ENCODE data around the gene POTEF.
"Not testable (repeated sequence)": the region's sequence is repeated elsewhere in the genome, so short reads cannot be mapped to it uniquely, and the experiment has no call there.

The POTEF gene

DNA sequence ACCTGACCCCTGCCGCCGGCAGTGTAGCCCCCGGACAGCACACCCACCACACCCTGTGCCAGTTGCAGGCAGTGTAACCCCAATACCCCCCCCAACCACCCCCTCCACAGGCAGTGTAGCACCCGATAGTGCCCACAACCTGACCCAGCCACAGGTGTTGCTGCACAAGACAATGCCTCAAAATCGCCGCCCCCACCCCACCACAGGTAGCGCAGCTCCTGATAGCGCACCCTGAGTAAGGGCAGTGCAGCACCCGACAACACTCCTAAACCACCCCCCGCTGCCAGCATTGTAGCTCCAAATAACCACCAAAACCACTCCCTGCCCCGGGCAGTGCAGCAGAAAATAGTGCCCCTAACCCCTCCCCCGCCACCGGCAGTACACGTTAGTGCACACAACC, 558 bp downstream of the POTEF start:
- DNase-seq (ENCODE audit: low read depth in 4 of 4, low spot score in 1 of 4): not testable (repeated sequence)

DNA sequence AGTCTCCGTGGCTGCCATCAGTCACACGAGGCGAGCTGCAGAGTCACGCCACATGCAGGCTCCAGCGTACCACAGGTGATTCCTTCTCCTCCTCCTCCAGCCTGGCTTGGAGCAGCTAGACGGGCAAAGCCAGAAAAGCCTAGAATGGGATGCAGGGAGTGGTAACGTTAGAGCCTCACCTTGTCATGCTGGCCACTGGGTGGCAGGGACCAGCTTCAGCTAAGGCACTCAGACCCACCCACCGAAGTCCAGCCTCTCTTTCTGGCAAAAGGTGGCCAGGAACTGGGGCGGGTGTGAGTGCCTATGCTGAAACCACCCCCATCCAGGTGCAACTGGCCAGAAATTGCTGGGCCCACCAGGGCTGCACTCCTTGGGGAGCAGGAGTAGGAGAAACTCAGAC, 1.3 kb downstream of the POTEF start:
- DNase-seq (ENCODE audit: low read depth in 4 of 4, low spot score in 1 of 4): not testable (repeated sequence)

DNA sequence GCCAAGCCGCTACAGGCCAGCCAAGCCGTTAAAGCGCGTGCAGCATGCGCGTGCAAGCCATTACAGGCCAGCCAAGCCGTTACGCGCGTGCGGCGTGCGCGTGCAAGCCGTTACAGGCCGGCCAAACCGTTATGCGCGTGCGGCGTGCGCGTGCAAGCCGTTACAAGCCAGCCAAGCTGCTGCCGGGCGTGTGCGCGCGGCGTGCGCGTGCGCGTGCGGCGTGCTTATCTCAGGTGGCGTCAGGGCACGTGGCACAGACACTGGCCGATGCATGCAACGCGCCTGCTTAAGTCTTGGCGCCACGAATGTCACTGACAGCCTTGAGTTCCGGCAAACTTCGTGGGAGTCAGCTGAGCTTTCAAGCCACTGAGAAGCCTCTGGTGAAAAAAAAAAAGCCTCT, 8.1 kb downstream of the POTEF start:
- DNase-seq (ENCODE audit: low read depth in 4 of 4, low spot score in 1 of 4): not testable (repeated sequence)

GRCh38 chr2:130102597-130103363, 26.2 kb downstream of the POTEF start:
- DNase-seq (ENCODE audit: low read depth in 4 of 4, low spot score in 1 of 4): not testable (repeated sequence)

DNA sequence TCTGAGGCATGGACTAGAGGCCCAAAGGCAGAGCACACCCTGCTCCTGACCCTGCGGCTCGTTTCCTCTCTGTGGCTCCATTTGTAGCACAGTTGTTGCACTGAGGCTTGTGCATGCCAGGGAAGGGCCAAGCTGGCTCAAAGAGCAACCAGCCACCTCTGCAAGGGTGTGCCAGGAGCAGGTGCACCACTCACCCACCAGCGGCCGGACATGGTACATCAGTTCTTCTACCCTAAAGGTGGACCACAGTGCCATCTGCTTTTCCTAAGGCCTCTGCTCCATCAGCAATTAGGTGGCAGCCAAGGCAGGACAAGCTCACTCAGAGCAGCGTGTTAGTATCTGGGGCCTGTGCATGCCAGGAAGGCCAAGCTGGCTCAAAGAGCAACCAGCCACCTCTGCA, 66.4 kb downstream of the POTEF start:
- not testable (repeated sequence) for DNase-seq (ENCODE audit: low read depth in 4 of 4, low spot score in 1 of 4)

DNA sequence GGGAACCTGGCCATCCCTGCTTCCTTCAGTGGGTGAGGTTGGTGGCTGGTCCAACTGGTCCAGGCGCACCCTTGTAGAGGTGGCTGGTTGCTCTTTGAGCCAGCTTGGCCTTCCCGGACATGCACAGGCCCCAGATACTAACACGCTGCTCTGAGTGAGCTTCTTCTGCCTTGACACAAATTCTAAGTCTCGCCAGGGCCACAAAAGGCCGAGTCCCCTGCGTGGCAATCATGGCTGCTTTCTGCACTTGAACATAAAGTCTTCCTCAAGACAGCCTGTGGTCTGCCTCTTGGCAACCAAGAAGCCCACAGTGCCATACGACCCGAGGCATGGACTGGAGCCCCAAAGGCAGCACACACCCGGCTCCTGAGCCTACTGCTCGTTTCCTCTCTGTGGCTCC, 69.0 kb downstream of the POTEF start:
- not testable (repeated sequence) for DNase-seq (ENCODE audit: low read depth in 4 of 4, low spot score in 1 of 4)

DNA sequence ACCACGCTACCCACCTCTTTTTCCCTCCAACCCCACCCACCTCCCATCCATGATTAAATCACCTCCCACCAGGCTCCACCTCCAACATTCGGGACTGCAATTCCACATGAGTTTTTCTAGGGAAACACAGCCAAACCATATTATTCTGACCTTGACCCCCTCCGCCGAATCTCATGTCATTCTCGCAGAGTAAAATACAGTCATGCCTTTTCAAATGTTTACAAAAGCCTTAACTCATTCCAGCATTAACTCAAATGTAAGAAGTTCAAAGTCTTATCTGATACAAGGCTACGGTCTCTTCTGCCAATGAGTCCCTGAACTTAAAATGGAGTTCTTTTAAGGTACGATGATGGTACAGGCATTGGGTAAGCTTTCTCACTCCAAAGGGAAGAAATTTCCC, 72.7 kb downstream of the POTEF start:
- DNase-seq (ENCODE audit: low read depth in 4 of 4, low spot score in 1 of 4): not testable (repeated sequence)

- DNase-seq (ENCODE audit: low read depth in 4 of 4, low spot score in 1 of 4): not testable (repeated sequence)
Measured at GRCh38 chr2:130053217-130053911, 75.7 kb downstream of the POTEF start.

GRCh38 chr2:130052376-130052775, 76.6 kb downstream of the POTEF start:
- DNase-seq (ENCODE audit: low read depth in 4 of 4, low spot score in 1 of 4): not testable (repeated sequence)

GRCh38 chr2:130048422-130048821, 80.6 kb downstream of the POTEF start:
- DNase-seq (ENCODE audit: low read depth in 4 of 4, low spot score in 1 of 4): not testable (repeated sequence)

DNA sequence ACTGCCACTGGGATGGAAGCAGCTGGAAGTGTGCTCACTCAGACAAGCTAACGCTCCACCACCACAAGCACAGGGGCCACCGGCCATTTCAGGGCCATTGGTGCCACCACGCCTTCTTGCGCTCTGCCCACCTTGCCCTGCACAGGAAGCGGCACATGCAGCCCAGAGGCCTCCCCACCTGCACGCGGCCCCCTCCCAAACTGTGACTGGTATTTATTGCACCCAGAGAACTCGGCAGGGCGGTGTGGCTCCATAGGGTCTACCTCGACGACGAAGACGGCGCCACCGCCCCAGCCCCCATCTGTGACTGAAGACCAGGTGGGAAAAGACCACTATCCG, 90.8 kb downstream of the POTEF start:
- not testable (repeated sequence) for DNase-seq (ENCODE audit: low read depth in 4 of 4, low spot score in 1 of 4)

GRCh38 chr2:130025931-130026330, 103.1 kb downstream of the POTEF start:
- DNase-seq (ENCODE audit: low read depth in 4 of 4, low spot score in 1 of 4): not testable (repeated sequence)
